Measurements from ENCODE around the gene H6PD. TPM values are rescaled to one million over a fixed set of nuclear protein-coding genes. Genes with fewer than 3 reads are reported as not detected.

Gene H6PD
- total and polyA plus RNA-seq, 4 donors, result 28.9 to 134 (median 56.8) TPM

DNA sequence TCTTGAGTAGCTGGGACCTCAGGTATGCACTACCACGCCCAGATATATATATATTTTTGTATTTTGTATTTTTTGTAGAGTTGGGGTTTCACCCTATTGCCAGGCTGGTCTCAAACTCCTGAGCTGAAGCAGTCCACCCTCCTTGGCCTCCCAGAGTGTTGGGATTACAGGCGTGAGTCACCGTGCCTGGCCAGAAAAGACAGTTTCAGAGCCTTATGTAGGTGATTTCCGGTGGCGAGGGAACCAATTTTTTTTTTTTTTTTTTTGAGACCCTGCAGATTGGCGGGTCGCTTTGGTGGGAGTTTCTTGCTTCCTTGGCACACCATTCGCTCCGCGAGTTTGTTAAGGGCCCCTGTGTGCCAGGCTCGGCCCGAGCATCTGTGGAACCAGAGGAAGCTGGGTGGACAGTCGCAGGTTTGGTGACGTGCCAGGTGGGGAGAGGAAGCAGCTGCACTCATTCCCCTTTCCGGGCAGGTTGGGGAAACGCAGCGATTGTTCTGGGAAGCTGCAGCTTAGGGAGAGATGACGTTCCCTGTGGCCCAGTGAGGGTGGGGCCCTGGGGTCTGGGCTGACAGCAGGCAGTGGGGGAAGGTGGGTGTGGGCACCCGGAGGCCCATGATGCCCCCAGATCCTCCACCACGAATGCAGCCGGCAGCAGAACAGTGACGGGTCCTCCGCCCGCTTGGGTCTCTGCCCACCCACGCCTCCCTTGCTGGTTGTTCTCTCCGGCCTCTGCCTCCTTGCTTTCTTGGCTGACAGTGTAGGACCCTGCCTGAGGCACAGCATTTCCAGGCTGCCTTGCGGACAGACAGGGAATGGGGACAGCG lies 83.2 kb downstream of the H6PD start (continued):
- TF ChIP-seq, protein P1, sequence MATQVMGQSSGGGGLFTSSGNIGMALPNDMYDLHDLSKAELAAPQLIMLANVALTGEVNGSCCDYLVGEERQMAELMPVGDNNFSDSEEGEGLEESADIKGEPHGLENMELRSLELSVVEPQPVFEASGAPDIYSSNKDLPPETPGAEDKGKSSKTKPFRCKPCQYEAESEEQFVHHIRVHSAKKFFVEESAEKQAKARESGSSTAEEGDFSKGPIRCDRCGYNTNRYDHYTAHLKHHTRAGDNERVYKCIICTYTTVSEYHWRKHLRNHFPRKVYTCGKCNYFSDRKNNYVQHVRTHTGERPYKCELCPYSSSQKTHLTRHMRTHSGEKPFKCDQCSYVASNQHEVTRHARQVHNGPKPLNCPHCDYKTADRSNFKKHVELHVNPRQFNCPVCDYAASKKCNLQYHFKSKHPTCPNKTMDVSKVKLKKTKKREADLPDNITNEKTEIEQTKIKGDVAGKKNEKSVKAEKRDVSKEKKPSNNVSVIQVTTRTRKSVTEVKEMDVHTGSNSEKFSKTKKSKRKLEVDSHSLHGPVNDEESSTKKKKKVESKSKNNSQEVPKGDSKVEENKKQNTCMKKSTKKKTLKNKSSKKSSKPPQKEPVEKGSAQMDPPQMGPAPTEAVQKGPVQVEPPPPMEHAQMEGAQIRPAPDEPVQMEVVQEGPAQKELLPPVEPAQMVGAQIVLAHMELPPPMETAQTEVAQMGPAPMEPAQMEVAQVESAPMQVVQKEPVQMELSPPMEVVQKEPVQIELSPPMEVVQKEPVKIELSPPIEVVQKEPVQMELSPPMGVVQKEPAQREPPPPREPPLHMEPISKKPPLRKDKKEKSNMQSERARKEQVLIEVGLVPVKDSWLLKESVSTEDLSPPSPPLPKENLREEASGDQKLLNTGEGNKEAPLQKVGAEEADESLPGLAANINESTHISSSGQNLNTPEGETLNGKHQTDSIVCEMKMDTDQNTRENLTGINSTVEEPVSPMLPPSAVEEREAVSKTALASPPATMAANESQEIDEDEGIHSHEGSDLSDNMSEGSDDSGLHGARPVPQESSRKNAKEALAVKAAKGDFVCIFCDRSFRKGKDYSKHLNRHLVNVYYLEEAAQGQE (IDR thresholded peaks at IDR 0.05), result no peak
- no peak for TF ChIP-seq TAF1 (conservative IDR thresholded peaks at IDR 0.05)
- no peak for TF ChIP-seq FOXA2 (IDR thresholded peaks at IDR 0.05)
- TF ChIP-seq HNF4G (IDR thresholded peaks at IDR 0.05), result no peak
- TF ChIP-seq NR2F2 (IDR thresholded peaks at IDR 0.05), result no peak
- TF ChIP-seq SP1 (IDR thresholded peaks at IDR 0.05), result no peak
- TF ChIP-seq, protein P2, sequence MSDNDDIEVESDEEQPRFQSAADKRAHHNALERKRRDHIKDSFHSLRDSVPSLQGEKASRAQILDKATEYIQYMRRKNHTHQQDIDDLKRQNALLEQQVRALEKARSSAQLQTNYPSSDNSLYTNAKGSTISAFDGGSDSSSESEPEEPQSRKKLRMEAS (IDR thresholded peaks at IDR 0.05), result no peak

DNA sequence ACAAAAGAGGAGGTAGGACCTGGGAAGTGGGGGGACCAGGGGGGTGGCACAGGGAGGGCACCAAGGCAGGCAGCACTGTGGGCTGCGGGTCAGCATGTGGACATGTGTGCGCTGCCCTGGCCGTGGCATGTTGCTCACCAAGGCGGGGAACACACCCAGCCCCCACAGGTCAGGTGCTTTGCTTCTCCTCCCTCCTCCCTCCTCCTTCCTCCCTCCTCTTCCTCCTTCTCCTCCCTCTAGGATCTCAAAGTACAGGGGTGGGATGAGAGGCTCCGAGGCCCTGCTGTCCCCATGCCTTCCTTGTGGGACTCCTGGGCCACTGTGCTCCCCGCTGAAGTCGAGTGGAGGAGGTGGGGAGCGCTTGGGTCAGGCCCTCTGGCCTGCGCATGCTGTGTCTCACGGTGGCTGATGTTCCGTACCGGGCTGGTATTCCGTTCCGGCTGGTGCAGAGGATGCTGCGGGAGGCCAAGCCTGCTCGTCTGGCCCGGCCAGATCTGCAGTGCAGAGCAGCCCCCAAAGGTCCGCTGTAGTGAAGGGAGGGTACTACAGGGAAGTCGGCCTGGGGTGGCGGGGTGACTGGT lies 84.7 kb downstream of the H6PD start:
- Histone ChIP-seq H3K36me3 (ENCODE audit: control insufficient read depth in 4 of 4, insufficient read depth in 3 of 4, low read depth in 1 of 4, low read length in 3 of 4) (peaks cover 0 to 4% (median 0%) of the 10 kb centered on the region in 4 donors), H3K27me3 (ENCODE audit: control insufficient read depth in 4 of 4, insufficient read depth in 4 of 4, low read length in 3 of 4) (no peaks in the 10 kb centered on the region), H3K9ac (ENCODE audit: low read depth in 1 of 2, low read length in 2 of 2) (no peak overlapping the region), H3K4me3 (ENCODE audit: low read depth in 1 of 3, low read length in 3 of 3) (no peak overlapping the region), H3K9me3 (ENCODE audit: control insufficient read depth in 4 of 4, low read length in 3 of 4) (no peaks in the 10 kb centered on the region), H3K4me1 (ENCODE audit: control insufficient read depth in 4 of 4, insufficient read depth in 4 of 4, low read length in 3 of 4) (no peaks in the 10 kb centered on the region), H3K27ac (ENCODE audit: low read depth in 1 of 2, low read length in 2 of 2) (no peak overlapping the region)
- 95% methylated on average over 20 of the region's 20 CpGs for WGBS
- no peak for DNase-seq (ENCODE audit: low spot score)
- TF ChIP-seq RAD21 (IDR thresholded peaks at IDR 0.05) (no peak), FOXA1 (IDR thresholded peaks at IDR 0.05) (no peak), YY1 (IDR thresholded peaks at IDR 0.05) (no peak), NR2F2 (IDR thresholded peaks at IDR 0.05) (no peak), JUND (IDR thresholded peaks at IDR 0.05) (no peak), EGR1 (IDR thresholded peaks at IDR 0.05; ENCODE audit: low read depth in 2 of 2) (no peak), RXRA (IDR thresholded peaks at IDR 0.05) (no peak), HNF4G (IDR thresholded peaks at IDR 0.05) (no peak), TAF1 (conservative IDR thresholded peaks at IDR 0.05) (no peak), HNF4A (conservative IDR thresholded peaks at IDR 0.05) (no peak), FOXA2 (IDR thresholded peaks at IDR 0.05) (no peak), GABPA (IDR thresholded peaks at IDR 0.05 in 1 of 2, conservative IDR thresholded peaks at IDR 0.05 in 1 of 2) (no peak)
- TF ChIP-seq, protein P3, sequence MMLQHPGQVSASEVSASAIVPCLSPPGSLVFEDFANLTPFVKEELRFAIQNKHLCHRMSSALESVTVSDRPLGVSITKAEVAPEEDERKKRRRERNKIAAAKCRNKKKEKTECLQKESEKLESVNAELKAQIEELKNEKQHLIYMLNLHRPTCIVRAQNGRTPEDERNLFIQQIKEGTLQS (IDR thresholded peaks at IDR 0.05), result no peak
- TF ChIP-seq, protein P1 (IDR thresholded peaks at IDR 0.05), result no peak
- TF ChIP-seq, protein P4, sequence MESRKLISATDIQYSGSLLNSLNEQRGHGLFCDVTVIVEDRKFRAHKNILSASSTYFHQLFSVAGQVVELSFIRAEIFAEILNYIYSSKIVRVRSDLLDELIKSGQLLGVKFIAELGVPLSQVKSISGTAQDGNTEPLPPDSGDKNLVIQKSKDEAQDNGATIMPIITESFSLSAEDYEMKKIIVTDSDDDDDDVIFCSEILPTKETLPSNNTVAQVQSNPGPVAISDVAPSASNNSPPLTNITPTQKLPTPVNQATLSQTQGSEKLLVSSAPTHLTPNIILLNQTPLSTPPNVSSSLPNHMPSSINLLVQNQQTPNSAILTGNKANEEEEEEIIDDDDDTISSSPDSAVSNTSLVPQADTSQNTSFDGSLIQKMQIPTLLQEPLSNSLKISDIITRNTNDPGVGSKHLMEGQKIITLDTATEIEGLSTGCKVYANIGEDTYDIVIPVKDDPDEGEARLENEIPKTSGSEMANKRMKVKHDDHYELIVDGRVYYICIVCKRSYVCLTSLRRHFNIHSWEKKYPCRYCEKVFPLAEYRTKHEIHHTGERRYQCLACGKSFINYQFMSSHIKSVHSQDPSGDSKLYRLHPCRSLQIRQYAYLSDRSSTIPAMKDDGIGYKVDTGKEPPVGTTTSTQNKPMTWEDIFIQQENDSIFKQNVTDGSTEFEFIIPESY (IDR thresholded peaks at IDR 0.05), result no peak
- TF ChIP-seq, protein P5, sequence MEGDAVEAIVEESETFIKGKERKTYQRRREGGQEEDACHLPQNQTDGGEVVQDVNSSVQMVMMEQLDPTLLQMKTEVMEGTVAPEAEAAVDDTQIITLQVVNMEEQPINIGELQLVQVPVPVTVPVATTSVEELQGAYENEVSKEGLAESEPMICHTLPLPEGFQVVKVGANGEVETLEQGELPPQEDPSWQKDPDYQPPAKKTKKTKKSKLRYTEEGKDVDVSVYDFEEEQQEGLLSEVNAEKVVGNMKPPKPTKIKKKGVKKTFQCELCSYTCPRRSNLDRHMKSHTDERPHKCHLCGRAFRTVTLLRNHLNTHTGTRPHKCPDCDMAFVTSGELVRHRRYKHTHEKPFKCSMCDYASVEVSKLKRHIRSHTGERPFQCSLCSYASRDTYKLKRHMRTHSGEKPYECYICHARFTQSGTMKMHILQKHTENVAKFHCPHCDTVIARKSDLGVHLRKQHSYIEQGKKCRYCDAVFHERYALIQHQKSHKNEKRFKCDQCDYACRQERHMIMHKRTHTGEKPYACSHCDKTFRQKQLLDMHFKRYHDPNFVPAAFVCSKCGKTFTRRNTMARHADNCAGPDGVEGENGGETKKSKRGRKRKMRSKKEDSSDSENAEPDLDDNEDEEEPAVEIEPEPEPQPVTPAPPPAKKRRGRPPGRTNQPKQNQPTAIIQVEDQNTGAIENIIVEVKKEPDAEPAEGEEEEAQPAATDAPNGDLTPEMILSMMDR (IDR thresholded peaks at IDR 0.05; ENCODE audit: low read depth, low read length, missing input control), result no peak

Measured in liver (tissue), 9 donors.